ENCODE measurements around the gene CTNNA2.

DNA sequence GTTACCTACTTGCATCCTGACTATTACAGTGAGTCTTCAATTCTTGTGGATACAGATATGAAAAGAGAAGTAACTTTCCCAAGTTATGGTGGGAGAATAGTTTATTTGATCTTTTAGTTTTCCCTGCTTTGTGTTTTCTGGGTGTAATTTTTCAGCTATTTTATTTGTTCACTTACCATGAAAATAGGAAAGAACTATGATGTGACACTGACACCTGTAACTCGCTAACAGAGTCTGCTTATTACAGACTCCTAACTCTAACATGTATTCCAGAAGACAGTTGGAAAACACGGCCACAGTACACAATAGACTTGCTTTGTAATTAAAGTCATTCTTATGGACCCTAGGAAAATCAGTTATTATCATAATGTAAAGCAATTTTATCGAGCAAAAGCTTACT lies 468.5 kb downstream of the CTNNA2 start:
- TF ChIP-seq, protein P1, sequence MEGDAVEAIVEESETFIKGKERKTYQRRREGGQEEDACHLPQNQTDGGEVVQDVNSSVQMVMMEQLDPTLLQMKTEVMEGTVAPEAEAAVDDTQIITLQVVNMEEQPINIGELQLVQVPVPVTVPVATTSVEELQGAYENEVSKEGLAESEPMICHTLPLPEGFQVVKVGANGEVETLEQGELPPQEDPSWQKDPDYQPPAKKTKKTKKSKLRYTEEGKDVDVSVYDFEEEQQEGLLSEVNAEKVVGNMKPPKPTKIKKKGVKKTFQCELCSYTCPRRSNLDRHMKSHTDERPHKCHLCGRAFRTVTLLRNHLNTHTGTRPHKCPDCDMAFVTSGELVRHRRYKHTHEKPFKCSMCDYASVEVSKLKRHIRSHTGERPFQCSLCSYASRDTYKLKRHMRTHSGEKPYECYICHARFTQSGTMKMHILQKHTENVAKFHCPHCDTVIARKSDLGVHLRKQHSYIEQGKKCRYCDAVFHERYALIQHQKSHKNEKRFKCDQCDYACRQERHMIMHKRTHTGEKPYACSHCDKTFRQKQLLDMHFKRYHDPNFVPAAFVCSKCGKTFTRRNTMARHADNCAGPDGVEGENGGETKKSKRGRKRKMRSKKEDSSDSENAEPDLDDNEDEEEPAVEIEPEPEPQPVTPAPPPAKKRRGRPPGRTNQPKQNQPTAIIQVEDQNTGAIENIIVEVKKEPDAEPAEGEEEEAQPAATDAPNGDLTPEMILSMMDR (conservative IDR thresholded peaks at IDR 0.05 in 1 of 2, IDR thresholded peaks at IDR 0.05 in 1 of 2; ENCODE audit: extremely low read depth in 1 of 2, insufficient read depth in 1 of 2, low read depth in 1 of 2, low read length in 2 of 2), result no peak
- TF ChIP-seq EZH2 (IDR thresholded peaks at IDR 0.05; ENCODE audit: borderline replicate concordance, low read length), result no peak

All from mammary epithelial cell (primary cell).